HFFc6 (cell line): ENCODE measurements around the gene TRDN. TPM values are rescaled to one million over a fixed set of nuclear protein-coding genes. Genes with fewer than 3 reads are reported as not detected.

Experiments
- DNase-seq: peaks from one replicate; pipeline ENCODE4 v3.0.0-alpha.2; 2018
- H3K27ac Mint-ChIP-seq: 2 replicates; pipeline ENCODE4 v1.8.0; 2020; ENCODE audit warnings: mild to moderate bottlenecking, mixed read lengths
- H3K27me3 Mint-ChIP-seq: 2 replicates; pipeline ENCODE4 v1.8.0; 2021; ENCODE audit warnings: mild to moderate bottlenecking, moderate library complexity, mixed read lengths; ENCODE audit not compliant: insufficient read depth
- H3K36me3 Mint-ChIP-seq: 2 replicates; pipeline ENCODE4 v1.8.0; 2021; ENCODE audit warnings: low read depth, mixed read lengths
- H3K4me1 Mint-ChIP-seq: 2 replicates; pipeline ENCODE4 v1.8.0; 2020; ENCODE audit warnings: low read depth, mixed read lengths
- H3K4me3 Mint-ChIP-seq: 2 replicates; pipeline ENCODE4 v1.8.0; 2020; ENCODE audit warnings: mild to moderate bottlenecking, moderate library complexity, mixed read lengths
- H3K9me3 Mint-ChIP-seq: 2 replicates; pipeline ENCODE4 v1.8.0; 2020; ENCODE audit warnings: mild to moderate bottlenecking, mixed read lengths
- CTCF ChIP-seq: fragments of 200-600 bp; sonication (generic); IDR thresholded peaks from 2 replicates; pipeline ENCODE4 v1.5.0; 2021; ENCODE audit warnings: antibody characterized with exemption, mild to moderate bottlenecking
- total RNA-seq, 6 experiments: library from RNA; stranded (reverse); fragmentation: NEBNext Ultra II Directional; extraction: Animal tissue kit (Norgen Biotek cat#: 25700); gene quantifications; 2 replicates in 1 of 6; 3 replicates in 5 of 6; pipeline ENCODE4 v1.2.3, GENCODE V29; 2021

The TRDN gene
- total RNA-seq, 6 experiments from 2014 or later: not detected

- peaks cover 23% of the 10 kb centered on the region for H3K9me3 Mint-ChIP-seq
- H3K4me1 Mint-ChIP-seq: no peaks in the 10 kb centered on the region
- no peak for TF ChIP-seq CTCF
These were observed 7.3 kb downstream of the TRDN start for GRCh38 chr6:123629258-123629941.

DNA sequence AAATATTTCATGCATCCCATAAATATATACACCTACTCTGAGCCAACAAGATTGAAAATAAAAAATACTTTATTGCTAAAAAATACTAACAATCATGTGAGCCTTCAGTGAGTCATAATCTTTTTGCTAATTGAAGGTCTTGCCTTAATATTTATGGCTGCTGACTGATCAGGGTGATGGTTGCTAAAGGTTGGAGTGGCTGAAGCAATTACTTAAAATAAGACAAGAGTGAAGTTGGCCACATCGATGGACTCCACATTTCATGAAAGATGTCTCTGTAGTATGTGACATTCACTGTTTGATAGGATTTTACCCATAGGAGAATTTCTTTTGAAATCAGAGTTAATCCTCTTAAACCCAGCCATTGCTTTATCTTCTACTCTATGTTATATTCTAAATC, 11.1 kb downstream of the TRDN start:
- Mint-ChIP-seq H3K27me3 (no peaks in the 10 kb centered on the region), H3K4me3 (no peak overlapping the region), H3K9me3 (peaks cover 3% of the 10 kb centered on the region; the same call in 1 of the 2 replicates), H3K4me1 (no peaks in the 10 kb centered on the region), H3K36me3 (no peaks in the 10 kb centered on the region), H3K27ac (no peak overlapping the region)
- no peak for TF ChIP-seq CTCF
- DNase-seq: no peak

More at GRCh38 chr6:123629258-123629941, 7.3 kb downstream of the TRDN start:
- no peak for DNase-seq
- Mint-ChIP-seq H3K27ac (no peak overlapping the region), H3K36me3 (no peaks in the 10 kb centered on the region), H3K27me3 (no peaks in the 10 kb centered on the region), H3K4me3 (no peak overlapping the region)

DNA sequence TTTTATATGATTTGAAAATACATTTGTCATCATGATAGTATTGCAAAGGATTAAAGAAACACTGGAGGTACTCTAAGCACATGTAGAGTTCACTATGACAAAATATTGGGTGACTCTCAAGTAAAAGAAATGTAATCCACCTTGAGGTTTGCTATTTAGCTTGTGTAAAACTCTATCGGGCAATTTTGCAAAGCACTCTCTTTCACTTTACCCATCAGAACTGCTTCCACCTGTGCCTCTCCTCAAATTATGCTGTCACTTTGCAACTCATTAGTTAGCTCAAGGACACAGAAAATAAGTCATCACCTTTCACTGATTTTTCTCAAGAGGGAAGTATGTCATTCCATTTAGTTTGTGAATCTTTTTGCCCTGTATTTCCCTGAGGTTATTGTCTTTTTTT, 14.0 kb downstream of the TRDN start:
- peaks cover 19% of the 10 kb centered on the region for H3K9me3 Mint-ChIP-seq
- H3K27ac Mint-ChIP-seq: no peak overlapping the region
- no peaks in the 10 kb centered on the region for H3K36me3 Mint-ChIP-seq
- TF ChIP-seq CTCF: no peak
- DNase-seq: no peak
- H3K4me1 Mint-ChIP-seq: no peaks in the 10 kb centered on the region
- no peaks in the 10 kb centered on the region; the same call in 1 of the 2 replicates for H3K27me3 Mint-ChIP-seq
- H3K4me3 Mint-ChIP-seq: no peak overlapping the region

DNA sequence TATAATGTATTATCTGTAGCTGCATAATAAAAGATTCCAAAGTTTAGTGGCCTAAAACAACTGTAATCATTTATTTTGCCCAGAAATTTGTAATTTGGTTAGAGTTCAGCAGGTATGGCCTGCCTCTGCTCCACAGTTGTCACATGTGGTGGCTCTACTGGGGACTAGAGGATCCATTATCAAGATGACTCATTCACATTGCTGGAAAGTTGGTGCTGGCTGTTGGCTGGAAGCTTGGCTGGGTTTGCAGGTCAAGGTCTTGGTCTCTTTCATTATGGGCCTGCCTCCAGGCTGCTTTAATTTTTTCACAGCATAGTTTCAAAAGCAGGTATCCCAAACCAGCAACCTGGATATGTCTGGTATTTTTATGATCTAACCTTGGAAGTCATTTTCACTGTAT, 17.6 kb downstream of the TRDN start:
- no peak overlapping the region for H3K4me3 Mint-ChIP-seq

GRCh38 chr6:123616942-123617341, 19.8 kb downstream of the TRDN start:
- DNase-seq: no peak
- Mint-ChIP-seq H3K4me1 (no peaks in the 10 kb centered on the region), H3K4me3 (no peak overlapping the region), H3K27me3 (no peaks in the 10 kb centered on the region; the same call in 1 of the 2 replicates), H3K27ac (no peak overlapping the region), H3K9me3 (peaks cover 23% of the 10 kb centered on the region), H3K36me3 (no peaks in the 10 kb centered on the region)
- TF ChIP-seq CTCF: no peak

More for the DNA sequence above, 17.6 kb downstream of the TRDN start:
- Mint-ChIP-seq H3K36me3 (no peaks in the 10 kb centered on the region), H3K27ac (no peak overlapping the region), H3K27me3 (no peaks in the 10 kb centered on the region; the same call in 1 of the 2 replicates), H3K9me3 (peaks cover 23% of the 10 kb centered on the region), H3K4me1 (no peaks in the 10 kb centered on the region)
- no peak for DNase-seq
- no peak for TF ChIP-seq CTCF
